Motor neuron (in vitro differentiated cells): ENCODE results near the gene UBR1. TPM values are rescaled to one million over a fixed set of nuclear protein-coding genes. Genes with fewer than 3 reads are reported as not detected.
"Not testable (repeated sequence)": the region's sequence is repeated elsewhere in the genome, so short reads cannot be mapped to it uniquely, and the experiment has no call there.

Experiments
- ATAC-seq, 8 experiments: fragments of 200-7000 bp; cut with Tn5 transposase; replicated peaks in 6 of 8; 2 replicates each; pipeline ENCODE4 v1.8.0; 2021; ENCODE audit warnings: mild to moderate bottlenecking in 8 of 8, moderate library complexity in 8 of 8
- H3K27ac ChIP-seq, 2 donors: fragments of 250-450 bp; sonication (Bioruptor Pico); 2 replicates each; pipeline ENCODE4 v1.9.0; 2021; ENCODE audit warnings: antibody characterized with exemption in 2 of 2, mild to moderate bottlenecking in 2 of 2, moderate library complexity in 1 of 2
- H3K4me1 ChIP-seq, 2 donors: fragments of 250-450 bp; sonication (Bioruptor Pico); replicated peaks in 1 of 2; 2 replicates each; pipeline ENCODE4 v1.6.1; 2021; ENCODE audit warnings: antibody characterized with exemption in 2 of 2, mild to moderate bottlenecking in 2 of 2, moderate library complexity in 1 of 2
- H3K4me3 ChIP-seq, 5 donors: fragments of 250-450 bp; sonication (Bioruptor Pico); 2 replicates each; pipeline ENCODE4 v1.9.0; 2021; ENCODE audit warnings: antibody characterized with exemption in 5 of 5, mild to moderate bottlenecking in 5 of 5, moderate library complexity in 4 of 5
- WGBS, 10 experiments: fragments of 450-650 bp; shearing (Covaris generic); methylation state at CpG; one replicate each; pipeline ENCODE4 v1.0.0; 2022; 5-methylcytosine and 5-hydroxymethylcytosine counted together
- in situ Hi-C, 9 experiments: fragments of 400-800 bp; cut with MboI; loops; one replicate each; pipeline ENCODE4 v1.15.0; 2021; ENCODE audit warnings: low sequenced_read_pairs in 9 of 9, low pct_unique_long_range_greater_than_20kb in 2 of 9; ENCODE audit not compliant: unreplicated experiment in 9 of 9
- total RNA-seq, 8 experiments: library from RNA; unstranded; fragments of 300-600 nt; gene quantifications; 2 replicates each; pipeline versions ENCODE4 v1.2.3 to v1.2.4, GENCODE V29; 2022

Gene UBR1
- total RNA-seq, 8 experiments from 2014 or later: 26.3 to 49.0 (median 36.4) TPM

GRCh38 chr15:43014671-43015070 is 91.2 kb downstream of the UBR1 start:
- H3K4me1 ChIP-seq, in situ Hi-C loops, H3K4me3 ChIP-seq, H3K27ac ChIP-seq, ATAC-seq: not testable (repeated sequence)
- no CpG with 5 or more reads among the region's 31 CpGs for WGBS, 10 experiments

DNA sequence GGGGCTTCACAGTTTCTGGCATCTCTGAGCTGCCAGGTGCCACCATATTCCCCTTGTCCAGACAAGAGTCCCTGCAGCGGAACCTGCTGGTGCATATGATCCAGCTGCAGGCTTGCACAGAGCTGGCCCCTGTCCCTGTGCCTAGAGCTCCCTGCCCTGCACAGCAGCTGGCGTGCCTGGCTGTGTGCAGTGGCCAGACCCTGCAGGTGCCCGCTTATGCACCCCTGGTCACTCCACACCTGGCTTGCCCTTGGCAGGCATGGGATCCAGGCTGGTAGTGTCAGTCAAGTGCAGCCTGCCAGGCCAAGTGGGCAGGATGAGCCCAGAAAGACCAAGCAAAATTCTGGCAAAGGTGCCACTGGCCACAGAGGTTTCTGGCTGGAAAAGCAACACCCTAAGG is 96.6 kb downstream of the UBR1 start:
- Histone ChIP-seq H3K4me1 (no peaks in the 10 kb centered on the region), H3K4me3 (no peak overlapping the region), H3K27ac (no peak overlapping the region)
- ATAC-seq: no peak
- in situ Hi-C loops: no loop called here
- 100% methylated on average over 1 of the region's 3 CpGs; no CpG with 5 or more reads in 8 of the 10 experiments for WGBS, 10 experiments

- ATAC-seq: no peak
- 87 to 100% (median 91%) methylated on average over 1 to 5 of the region's 14 CpGs; no CpG with 5 or more reads in 7 of the 10 experiments for WGBS, 10 experiments
- Histone ChIP-seq H3K4me3 (no peak overlapping the region), H3K27ac (no peak overlapping the region), H3K4me1 (no peaks in the 10 kb centered on the region)
- in situ Hi-C loops: no loop called here
These were observed 97.7 kb downstream of the UBR1 start for GRCh38 chr15:43008150-43008549.

- 83 to 100% (median 100%) methylated on average over 1 of the region's 1 CpG; no CpG with 5 or more reads in 2 of the 10 experiments for whole genome bisulfite sequencing, 10 experiments
- H3K4me1 ChIP-seq: no peaks in the 10 kb centered on the region
- H3K27ac ChIP-seq: no peak overlapping the region
- H3K4me3 ChIP-seq: no peak overlapping the region
- no peak for ATAC-seq
- in situ Hi-C loops: no loop called here
These were observed 98.3 kb downstream of the UBR1 start for GRCh38 chr15:43007551-43007950.

DNA sequence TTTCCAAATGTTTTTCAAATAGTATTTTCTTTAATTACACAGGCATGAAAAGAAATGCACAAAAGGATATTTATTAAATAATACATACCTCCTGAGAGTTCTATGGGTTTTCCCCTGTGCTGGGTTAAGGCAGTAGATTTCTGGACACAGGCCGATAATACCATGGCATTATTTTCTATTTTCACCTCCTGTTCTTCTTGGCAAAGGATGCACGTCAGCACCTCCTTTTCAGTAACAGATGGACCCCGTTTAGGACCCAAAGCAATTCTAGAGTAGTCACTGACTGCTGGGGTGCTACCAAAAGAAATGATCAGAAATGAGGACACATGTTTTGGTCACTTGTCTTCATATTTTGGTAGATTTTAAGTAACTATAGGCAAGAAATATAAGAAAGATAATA is 98.8 kb downstream of the UBR1 start:
- in situ Hi-C loops: no loop called here
- Histone ChIP-seq H3K27ac (no peak overlapping the region), H3K4me1 (no peaks in the 10 kb centered on the region), H3K4me3 (no peak overlapping the region)
- 81 to 100% (median 94%) methylated on average over 1 to 3 of the region's 3 CpGs for WGBS, 10 experiments
- no peak for ATAC-seq

- H3K27ac ChIP-seq, H3K4me1 ChIP-seq, H3K4me3 ChIP-seq, in situ Hi-C loops, ATAC-seq: not testable (repeated sequence)
- no CpG with 5 or more reads among the region's 42 CpGs for WGBS, 10 experiments
These were observed 100.8 kb downstream of the UBR1 start for GRCh38 chr15:43004886-43005595.

DNA sequence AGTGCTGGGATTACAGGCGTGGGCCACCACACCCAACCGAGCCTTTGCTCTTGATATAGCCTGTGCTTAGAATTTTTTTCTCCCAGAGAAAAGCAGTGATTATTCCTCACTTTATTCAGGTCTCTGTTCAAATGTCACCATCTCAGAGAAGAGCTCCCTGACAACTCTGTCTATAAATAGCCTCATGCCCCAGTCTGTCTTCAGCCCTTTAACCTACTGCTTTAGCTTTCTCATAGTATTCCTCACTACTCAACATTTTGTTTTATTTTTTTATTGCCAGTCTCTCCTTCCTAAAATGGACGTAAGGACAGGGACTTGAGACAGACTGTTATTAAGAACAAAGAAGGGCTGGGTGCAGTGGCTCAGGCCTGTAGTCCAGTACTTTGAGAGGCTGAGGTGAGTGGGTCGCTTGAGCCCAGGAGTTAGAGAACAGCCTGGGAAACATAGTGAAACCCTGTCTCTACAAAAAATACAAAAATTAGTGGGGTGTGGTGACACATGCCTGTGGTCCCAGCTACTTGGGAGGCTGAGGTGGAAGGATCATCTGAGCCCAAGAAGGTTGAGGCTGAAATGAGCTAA is 106.5 kb downstream of the UBR1 start:
- Histone ChIP-seq H3K4me1 (no peaks in the 10 kb centered on the region), H3K4me3 (no peak overlapping the region), H3K27ac (no peak overlapping the region)
- peak in 1 of 8 experiments; percentile 18 for ATAC-seq
- in situ Hi-C loops: no loop called here
- WGBS, 10 experiments: 92 to 100% (median 99%) methylated on average over 1 to 4 of the region's 4 CpGs; no CpG with 5 or more reads in 4 of the 10 experiments

DNA sequence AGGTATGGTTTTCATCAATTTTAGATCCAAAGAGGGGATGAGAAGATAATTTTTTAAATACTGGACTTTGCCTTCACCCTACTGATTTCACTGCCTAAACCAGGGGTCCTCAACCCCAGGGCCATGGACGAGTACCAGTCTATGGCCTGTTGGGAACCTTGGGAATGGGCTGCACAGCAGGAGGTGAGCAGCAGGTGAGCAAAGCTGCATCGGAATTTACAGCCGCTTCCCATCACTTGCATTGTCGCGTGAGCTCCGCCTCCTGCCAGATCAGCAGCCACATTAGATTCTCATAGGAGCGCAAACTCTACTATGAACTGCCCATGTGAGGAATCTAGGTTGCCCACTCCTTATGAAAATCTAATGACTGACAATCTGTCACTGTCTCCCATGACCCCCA is 109.0 kb downstream of the UBR1 start:
- WGBS, 10 experiments: 88 to 100% (median 92%) methylated on average over 1 to 7 of the region's 7 CpGs; no CpG with 5 or more reads in 2 of the 10 experiments
- in situ Hi-C loops: no loop called here

DNA sequence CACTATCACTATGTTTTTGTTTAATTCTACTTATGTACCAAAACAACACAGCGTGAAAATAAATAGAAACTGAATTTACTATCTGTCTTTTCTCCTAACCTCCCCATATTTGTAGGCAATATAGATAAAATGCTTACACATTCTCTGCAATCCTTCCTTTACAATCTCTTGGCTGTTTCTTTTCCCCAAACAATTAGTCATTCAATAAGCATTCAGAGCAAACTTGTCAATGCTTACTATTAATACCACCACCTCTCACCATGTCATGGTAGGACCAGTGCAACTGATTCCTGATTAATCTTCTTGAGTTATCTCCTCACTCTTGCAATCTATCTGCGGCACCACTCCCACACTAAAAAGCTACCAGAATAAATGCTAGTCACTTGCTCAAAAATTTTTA is 111.3 kb downstream of the UBR1 start:
- no peak for ATAC-seq
- H3K4me3 ChIP-seq: no peak overlapping the region
- H3K27ac ChIP-seq: no peak overlapping the region
- 89 to 100% (median 100%) methylated on average over 1 to 2 of the region's 2 CpGs for WGBS, 10 experiments
- in situ Hi-C loops: no loop called here
- no peaks in the 10 kb centered on the region for H3K4me1 ChIP-seq

More for the DNA sequence above, 109.0 kb downstream of the UBR1 start:
- no peak overlapping the region for H3K27ac ChIP-seq
- no peak for ATAC-seq
- no peak overlapping the region for H3K4me3 ChIP-seq
- no peaks in the 10 kb centered on the region for H3K4me1 ChIP-seq

GRCh38 chr15:42992626-42993025 is 113.2 kb downstream of the UBR1 start:
- H3K4me3 ChIP-seq: no peak overlapping the region
- no peak overlapping the region for H3K27ac ChIP-seq
- WGBS, 10 experiments: 56 to 96% (median 91%) methylated on average over 1 to 3 of the region's 3 CpGs; no CpG with 5 or more reads in 2 of the 10 experiments
- in situ Hi-C loops: no loop called here
- H3K4me1 ChIP-seq: no peaks in the 10 kb centered on the region
- no peak for ATAC-seq

DNA sequence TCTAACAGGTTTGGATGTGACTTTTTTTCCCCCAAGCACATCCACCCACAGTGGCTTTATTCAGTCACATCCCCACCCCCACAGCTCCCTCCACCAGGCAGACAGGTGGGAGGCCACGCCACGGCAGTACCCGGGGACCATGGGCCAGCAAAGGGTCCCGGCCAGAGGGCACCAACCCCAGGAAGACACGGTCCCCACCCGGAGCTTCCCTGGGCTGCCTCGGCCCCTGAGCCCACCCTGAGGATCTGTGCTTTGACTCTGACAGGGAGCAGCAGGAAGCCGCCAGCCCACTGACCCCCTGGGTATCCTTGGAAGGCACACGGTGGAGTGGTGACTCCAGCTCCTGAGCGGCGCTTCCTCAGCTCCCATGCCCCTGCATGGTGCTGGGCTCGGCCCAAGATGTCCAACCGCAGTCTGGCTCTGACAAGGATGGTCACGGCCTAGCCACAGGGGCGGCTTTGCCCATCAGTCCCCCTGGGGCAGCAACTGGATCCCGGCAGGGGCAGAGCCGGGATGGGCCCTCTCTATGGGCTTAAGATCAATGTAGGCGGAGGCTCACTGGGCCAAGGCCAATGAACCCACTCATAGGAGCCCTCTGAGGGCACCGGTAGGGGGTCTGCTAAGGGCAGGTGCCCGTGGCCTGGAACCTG is 119.0 kb downstream of the UBR1 start:
- H3K27ac ChIP-seq: no peak overlapping the region
- no peaks in the 10 kb centered on the region for H3K4me1 ChIP-seq
- H3K4me3 ChIP-seq: no peak overlapping the region
- in situ Hi-C loops: no loop called here
- ATAC-seq: no peak
- 80 to 100% (median 93%) methylated on average over 2 to 8 of the region's 20 CpGs; no CpG with 5 or more reads in 5 of the 10 experiments for WGBS, 10 experiments

DNA sequence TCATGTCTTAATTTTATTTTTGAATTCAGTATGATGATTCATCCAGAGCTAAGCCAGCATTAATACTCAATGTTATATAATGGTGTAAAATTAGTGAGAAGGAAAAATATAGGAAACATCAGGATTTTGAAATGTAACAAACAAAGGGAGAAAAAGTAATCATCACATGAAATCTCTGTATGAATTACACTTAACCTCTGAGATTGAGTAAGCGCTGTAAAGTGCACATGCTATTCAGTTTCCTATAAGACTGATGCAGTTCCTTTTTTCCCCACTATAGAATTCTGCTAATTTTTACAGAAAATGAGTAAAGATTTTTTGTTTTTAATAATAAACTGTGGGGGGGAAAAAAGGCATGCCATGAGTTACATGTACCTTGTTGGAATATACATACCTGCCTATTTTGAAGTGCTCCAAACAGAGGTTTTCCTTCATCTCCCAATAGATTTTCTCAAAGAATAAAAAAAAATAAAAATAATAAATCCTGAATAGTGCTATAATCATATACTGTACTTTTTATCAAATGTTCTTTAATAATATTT is 121.3 kb downstream of the UBR1 start:
- no peak overlapping the region for H3K4me3 ChIP-seq
- H3K27ac ChIP-seq: no peak overlapping the region
- ATAC-seq: peak in 1 of 8 experiments; percentile 31
- in situ Hi-C loops: no loop called here
- H3K4me1 ChIP-seq: no peaks in the 10 kb centered on the region
- 90 to 100% (median 100%) methylated on average over 1 of the region's 1 CpG; no CpG with 5 or more reads in 1 of the 10 experiments for WGBS, 10 experiments

- ATAC-seq, H3K27ac ChIP-seq, in situ Hi-C loops, H3K4me3 ChIP-seq, H3K4me1 ChIP-seq: not testable (repeated sequence)
- WGBS, 10 experiments: 71 to 100% (median 95%) methylated on average over 1 to 4 of the region's 6 CpGs; no CpG with 5 or more reads in 4 of the 10 experiments
These were observed 126.7 kb downstream of the UBR1 start for GRCh38 chr15:42979113-42979512.
